Measurements from ENCODE around the gene SULT4A1.

- TF ChIP-seq CTCF (IDR thresholded peaks at IDR 0.05) (no peak), POLR2A (IDR thresholded peaks at IDR 0.05) (no peak)
Measured at GRCh38 chr22:43910178-43910695, 47.9 kb upstream of the SULT4A1 start.

Data from thyroid gland (tissue), 4 donors.